ENCODE measurements around the gene PRDM16. TPM values are rescaled to one million over a fixed set of nuclear protein-coding genes. Genes with fewer than 3 reads are reported as not detected.

Gene PRDM16
- total RNA-seq, 1 donor, result 6.5 TPM

DNA sequence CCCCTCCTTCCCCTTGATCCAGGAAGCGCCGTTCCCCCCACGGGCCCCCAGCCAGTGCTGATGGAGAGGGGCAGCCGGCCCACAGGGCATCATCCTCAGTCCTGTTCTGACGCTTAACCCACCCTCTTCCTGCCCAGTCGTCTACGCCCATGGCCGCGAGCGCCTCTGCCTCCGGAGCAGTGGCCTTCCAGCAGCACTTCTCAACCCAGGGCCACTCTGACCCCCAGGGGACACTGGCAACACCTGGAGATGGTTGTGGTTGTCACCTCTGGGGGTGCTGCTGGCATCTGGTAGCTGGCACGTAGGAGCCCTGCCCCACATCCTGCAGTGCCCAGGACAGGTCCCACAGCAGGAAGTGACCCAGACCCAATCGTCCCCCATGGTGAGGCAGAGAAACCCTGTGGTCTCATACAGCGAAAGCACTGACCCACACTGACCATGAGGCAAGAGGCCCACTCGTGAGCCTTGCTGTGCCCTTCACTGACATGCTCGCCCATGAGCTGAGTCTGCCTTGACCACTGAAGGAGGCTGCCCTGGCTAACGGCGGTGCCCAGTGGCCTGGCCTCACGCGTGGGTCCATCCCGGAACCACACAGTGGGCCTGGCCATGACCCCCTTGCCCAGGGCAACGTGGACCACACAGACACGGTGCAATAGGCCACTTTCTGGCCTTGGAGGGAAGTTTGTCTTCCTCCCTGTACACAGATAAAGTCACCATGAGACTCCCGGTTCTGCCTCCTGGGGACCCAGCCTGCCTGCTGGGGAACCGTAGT lies 288.7 kb downstream of the PRDM16 start:
- Histone ChIP-seq H2AFZ (ENCODE audit: low read length) (no peak overlapping the region), H3K9me3 (ENCODE audit: low read depth, low read length) (no peaks in the 10 kb centered on the region), H3K27me3 (ENCODE audit: insufficient read depth, low read length) (no peaks in the 10 kb centered on the region), H3K4me2 (ENCODE audit: insufficient read depth, low read length) (no peak overlapping the region), H3K79me2 (ENCODE audit: insufficient read depth, low read length) (no peaks in the 10 kb centered on the region), H3K4me1 (ENCODE audit: insufficient read depth, low read length) (no peaks in the 10 kb centered on the region), H3K36me3 (ENCODE audit: insufficient read depth, low read length) (no peaks in the 10 kb centered on the region), H3K27ac (ENCODE audit: low read depth, low read length) (no peak overlapping the region), H3K4me3 (ENCODE audit: insufficient read depth, low read length) (no peak overlapping the region), H4K20me1 (ENCODE audit: insufficient read depth, low read length) (no peaks in the 10 kb centered on the region)
- DNase-seq (ENCODE audit: insufficient read length, low spot score, missing footprints), result no peak
- TF ChIP-seq, protein P1, sequence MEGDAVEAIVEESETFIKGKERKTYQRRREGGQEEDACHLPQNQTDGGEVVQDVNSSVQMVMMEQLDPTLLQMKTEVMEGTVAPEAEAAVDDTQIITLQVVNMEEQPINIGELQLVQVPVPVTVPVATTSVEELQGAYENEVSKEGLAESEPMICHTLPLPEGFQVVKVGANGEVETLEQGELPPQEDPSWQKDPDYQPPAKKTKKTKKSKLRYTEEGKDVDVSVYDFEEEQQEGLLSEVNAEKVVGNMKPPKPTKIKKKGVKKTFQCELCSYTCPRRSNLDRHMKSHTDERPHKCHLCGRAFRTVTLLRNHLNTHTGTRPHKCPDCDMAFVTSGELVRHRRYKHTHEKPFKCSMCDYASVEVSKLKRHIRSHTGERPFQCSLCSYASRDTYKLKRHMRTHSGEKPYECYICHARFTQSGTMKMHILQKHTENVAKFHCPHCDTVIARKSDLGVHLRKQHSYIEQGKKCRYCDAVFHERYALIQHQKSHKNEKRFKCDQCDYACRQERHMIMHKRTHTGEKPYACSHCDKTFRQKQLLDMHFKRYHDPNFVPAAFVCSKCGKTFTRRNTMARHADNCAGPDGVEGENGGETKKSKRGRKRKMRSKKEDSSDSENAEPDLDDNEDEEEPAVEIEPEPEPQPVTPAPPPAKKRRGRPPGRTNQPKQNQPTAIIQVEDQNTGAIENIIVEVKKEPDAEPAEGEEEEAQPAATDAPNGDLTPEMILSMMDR (IDR thresholded peaks at IDR 0.05; ENCODE audit: extremely low read depth, low read depth, low read length), result no peak

DNA sequence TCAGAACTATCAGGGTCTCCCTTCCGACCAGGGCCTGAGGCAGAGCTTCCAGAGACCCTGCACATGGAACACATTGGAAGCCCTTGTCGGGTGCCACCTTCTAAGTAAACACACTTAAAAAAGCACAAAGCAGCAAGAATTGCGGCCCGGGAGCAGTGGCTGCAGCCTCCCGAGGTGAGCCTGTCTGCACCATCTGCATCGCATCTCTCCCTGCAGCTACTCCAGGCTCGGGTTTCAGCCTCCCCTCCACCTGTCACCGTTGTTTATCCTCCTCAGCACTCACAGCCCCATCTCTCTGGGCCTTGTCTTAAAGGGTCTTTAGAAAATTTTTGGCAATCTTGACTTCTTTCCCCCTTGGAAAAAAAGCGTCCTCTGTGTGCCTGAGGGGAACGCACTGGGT lies 290.3 kb downstream of the PRDM16 start:
- H3K4me3 ChIP-seq (ENCODE audit: insufficient read depth, low read length), result no peak overlapping the region
- no peak overlapping the region for H2AFZ ChIP-seq (ENCODE audit: low read length)
- no peak overlapping the region for H3K27ac ChIP-seq (ENCODE audit: low read depth, low read length)
- H3K4me1 ChIP-seq (ENCODE audit: insufficient read depth, low read length), result no peaks in the 10 kb centered on the region
- TF ChIP-seq, protein P1 (IDR thresholded peaks at IDR 0.05; ENCODE audit: extremely low read depth, low read depth, low read length), result no peak
- H4K20me1 ChIP-seq (ENCODE audit: insufficient read depth, low read length), result no peaks in the 10 kb centered on the region
- H3K9me3 ChIP-seq (ENCODE audit: low read depth, low read length), result no peaks in the 10 kb centered on the region
- no peaks in the 10 kb centered on the region for H3K36me3 ChIP-seq (ENCODE audit: insufficient read depth, low read length)
- no peak overlapping the region for H3K4me2 ChIP-seq (ENCODE audit: insufficient read depth, low read length)
- no peak for DNase-seq (ENCODE audit: insufficient read length, low spot score, missing footprints)
- H3K79me2 ChIP-seq (ENCODE audit: insufficient read depth, low read length), result no peaks in the 10 kb centered on the region
- H3K27me3 ChIP-seq (ENCODE audit: insufficient read depth, low read length), result no peaks in the 10 kb centered on the region

DNA sequence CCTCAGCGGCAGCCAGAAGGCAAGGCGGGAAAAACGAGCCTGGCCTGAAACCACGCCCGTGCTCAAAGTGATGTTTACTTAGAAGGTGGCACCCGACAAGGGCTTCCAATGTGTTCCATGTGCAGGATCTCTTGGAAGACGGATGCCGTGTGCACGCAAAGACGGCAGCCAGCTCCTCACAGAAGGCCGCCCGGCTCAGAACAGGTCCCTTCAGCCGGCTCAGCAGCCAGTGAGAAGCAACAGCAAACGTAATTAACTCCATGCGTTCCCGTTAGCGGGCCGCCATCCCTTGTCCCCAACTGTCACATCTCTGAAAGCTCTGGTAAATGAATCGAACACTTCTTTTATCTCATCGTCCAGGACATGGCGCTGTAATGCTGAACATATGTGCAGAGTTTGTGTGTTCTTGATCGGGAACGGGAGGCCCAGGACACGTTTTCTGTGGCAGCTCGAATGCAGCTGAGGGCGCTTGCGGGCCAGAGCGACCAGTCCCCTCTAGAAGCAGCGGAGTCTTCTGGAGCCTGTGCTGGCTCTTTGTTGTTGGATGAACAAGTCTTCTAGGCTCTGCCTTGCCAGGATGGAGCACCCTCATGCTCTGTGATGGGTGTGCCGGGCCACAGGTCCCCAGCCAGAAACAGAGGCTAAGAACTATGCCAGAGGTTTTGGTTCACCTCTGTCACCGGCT lies 290.9 kb downstream of the PRDM16 start:
- Histone ChIP-seq H3K9me3 (ENCODE audit: low read depth, low read length) (no peaks in the 10 kb centered on the region), H3K4me3 (ENCODE audit: insufficient read depth, low read length) (no peak overlapping the region), H3K36me3 (ENCODE audit: insufficient read depth, low read length) (no peaks in the 10 kb centered on the region), H3K27me3 (ENCODE audit: insufficient read depth, low read length) (no peaks in the 10 kb centered on the region), H3K4me1 (ENCODE audit: insufficient read depth, low read length) (no peaks in the 10 kb centered on the region), H3K4me2 (ENCODE audit: insufficient read depth, low read length) (no peak overlapping the region), H3K27ac (ENCODE audit: low read depth, low read length) (no peak overlapping the region), H3K79me2 (ENCODE audit: insufficient read depth, low read length) (no peaks in the 10 kb centered on the region), H2AFZ (ENCODE audit: low read length) (no peak overlapping the region), H4K20me1 (ENCODE audit: insufficient read depth, low read length) (no peaks in the 10 kb centered on the region)
- DNase-seq (ENCODE audit: insufficient read length, low spot score, missing footprints), result no peak
- TF ChIP-seq, protein P1 (IDR thresholded peaks at IDR 0.05; ENCODE audit: extremely low read depth, low read depth, low read length), result no peak

DNA sequence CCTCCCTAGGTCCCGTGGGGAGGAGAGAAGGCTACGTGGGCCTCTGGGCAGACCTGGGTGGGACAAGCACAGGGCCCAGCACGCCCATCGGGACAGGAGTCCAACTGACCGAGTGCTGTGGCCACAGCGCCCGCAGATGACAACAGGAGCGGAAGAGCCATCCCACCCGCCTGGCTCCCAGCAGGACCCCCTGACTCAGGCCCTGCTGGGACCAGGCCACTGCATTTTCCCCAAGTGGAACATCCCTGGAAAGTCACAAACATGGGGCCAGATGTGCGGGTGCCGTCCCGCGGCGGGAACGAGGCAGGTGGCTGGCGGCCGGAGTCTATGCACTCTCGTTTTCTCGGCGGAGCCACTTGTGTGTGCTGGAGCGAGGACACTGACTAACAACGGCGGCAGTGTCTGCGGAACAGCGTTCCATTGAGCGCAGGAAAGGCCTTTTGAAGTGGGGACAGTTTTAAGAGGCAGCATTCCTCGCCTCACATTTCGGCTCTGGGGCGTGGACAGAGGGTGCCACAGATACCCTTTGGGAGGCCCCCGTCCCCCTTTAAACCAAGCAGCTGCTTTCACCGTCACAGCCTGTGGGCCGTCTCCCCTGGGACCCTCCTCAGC lies 291.7 kb downstream of the PRDM16 start:
- no peak overlapping the region for H2AFZ ChIP-seq (ENCODE audit: low read length)

More for the DNA sequence above, 291.7 kb downstream of the PRDM16 start:
- DNase-seq (ENCODE audit: insufficient read length, low spot score, missing footprints), result no peak
- peaks cover under 1% of the 10 kb centered on the region for H3K4me1 ChIP-seq (ENCODE audit: insufficient read depth, low read length)
- TF ChIP-seq, protein P1 (IDR thresholded peaks at IDR 0.05; ENCODE audit: extremely low read depth, low read depth, low read length), result no peak
- H4K20me1 ChIP-seq (ENCODE audit: insufficient read depth, low read length), result no peaks in the 10 kb centered on the region
- no peaks in the 10 kb centered on the region for H3K9me3 ChIP-seq (ENCODE audit: low read depth, low read length)
- no peaks in the 10 kb centered on the region for H3K79me2 ChIP-seq (ENCODE audit: insufficient read depth, low read length)
- H3K4me2 ChIP-seq (ENCODE audit: insufficient read depth, low read length), result no peak overlapping the region
- no peaks in the 10 kb centered on the region for H3K36me3 ChIP-seq (ENCODE audit: insufficient read depth, low read length)
- H3K27ac ChIP-seq (ENCODE audit: low read depth, low read length), result no peak overlapping the region
- no peaks in the 10 kb centered on the region for H3K27me3 ChIP-seq (ENCODE audit: insufficient read depth, low read length)
- no peak overlapping the region for H3K4me3 ChIP-seq (ENCODE audit: insufficient read depth, low read length)

All from osteoblast (primary cell).